ENCODE data around the gene ETS1. TPM values are rescaled to one million over a fixed set of nuclear protein-coding genes. Genes with fewer than 3 reads are reported as not detected.

Gene ETS1
- total RNA-seq, 4 donors from 2014 or later: 46.3 to 70.6 (median 57.6) TPM

DNA sequence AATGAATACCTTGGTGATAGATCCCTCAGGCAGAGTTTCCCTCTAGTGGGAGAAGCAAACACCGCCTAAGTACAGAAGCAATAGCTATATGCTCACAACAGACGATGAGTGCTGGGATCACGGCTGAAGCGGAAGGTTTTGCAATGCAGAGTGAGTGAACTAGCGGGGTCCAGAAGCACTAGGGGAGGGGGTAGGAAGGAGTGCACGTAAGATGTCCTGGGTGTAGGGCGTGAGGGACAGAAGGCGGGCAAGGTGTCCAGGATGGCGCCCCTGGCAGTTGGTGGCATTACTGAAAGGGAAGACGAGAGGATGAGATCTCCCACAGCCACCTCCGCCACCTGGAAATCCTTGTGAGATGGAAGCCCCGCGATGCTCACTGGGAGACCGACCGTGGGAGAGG, 81.0 kb downstream of the ETS1 start:
- Histone ChIP-seq H3K27ac (peak overlapping the region in 3 of 4 donors; percentile 52 to 67 (median 66)), H3K36me3 (peaks cover 0 to 9% (median 0%) of the 10 kb centered on the region in 3 donors), H3K4me3 (no peak overlapping the region), H3K4me1 (peaks cover 0 to 100% (median 74%) of the 10 kb centered on the region in 4 donors), H3K9me3 (no peaks in the 10 kb centered on the region), H3K27me3 (no peaks in the 10 kb centered on the region)
- no peak for DNase-seq (ENCODE audit: low spot score in 2 of 2)
- WGBS, 2 donors: 95 to 97% methylated on average over 15 of the region's 15 CpGs
- TF ChIP-seq EP300 (IDR thresholded peaks at IDR 0.05) (no peak), POLR2A (IDR thresholded peaks at IDR 0.05) (no peak)
- TF ChIP-seq, protein P1, sequence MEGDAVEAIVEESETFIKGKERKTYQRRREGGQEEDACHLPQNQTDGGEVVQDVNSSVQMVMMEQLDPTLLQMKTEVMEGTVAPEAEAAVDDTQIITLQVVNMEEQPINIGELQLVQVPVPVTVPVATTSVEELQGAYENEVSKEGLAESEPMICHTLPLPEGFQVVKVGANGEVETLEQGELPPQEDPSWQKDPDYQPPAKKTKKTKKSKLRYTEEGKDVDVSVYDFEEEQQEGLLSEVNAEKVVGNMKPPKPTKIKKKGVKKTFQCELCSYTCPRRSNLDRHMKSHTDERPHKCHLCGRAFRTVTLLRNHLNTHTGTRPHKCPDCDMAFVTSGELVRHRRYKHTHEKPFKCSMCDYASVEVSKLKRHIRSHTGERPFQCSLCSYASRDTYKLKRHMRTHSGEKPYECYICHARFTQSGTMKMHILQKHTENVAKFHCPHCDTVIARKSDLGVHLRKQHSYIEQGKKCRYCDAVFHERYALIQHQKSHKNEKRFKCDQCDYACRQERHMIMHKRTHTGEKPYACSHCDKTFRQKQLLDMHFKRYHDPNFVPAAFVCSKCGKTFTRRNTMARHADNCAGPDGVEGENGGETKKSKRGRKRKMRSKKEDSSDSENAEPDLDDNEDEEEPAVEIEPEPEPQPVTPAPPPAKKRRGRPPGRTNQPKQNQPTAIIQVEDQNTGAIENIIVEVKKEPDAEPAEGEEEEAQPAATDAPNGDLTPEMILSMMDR (IDR thresholded peaks at IDR 0.05): no peak

DNA sequence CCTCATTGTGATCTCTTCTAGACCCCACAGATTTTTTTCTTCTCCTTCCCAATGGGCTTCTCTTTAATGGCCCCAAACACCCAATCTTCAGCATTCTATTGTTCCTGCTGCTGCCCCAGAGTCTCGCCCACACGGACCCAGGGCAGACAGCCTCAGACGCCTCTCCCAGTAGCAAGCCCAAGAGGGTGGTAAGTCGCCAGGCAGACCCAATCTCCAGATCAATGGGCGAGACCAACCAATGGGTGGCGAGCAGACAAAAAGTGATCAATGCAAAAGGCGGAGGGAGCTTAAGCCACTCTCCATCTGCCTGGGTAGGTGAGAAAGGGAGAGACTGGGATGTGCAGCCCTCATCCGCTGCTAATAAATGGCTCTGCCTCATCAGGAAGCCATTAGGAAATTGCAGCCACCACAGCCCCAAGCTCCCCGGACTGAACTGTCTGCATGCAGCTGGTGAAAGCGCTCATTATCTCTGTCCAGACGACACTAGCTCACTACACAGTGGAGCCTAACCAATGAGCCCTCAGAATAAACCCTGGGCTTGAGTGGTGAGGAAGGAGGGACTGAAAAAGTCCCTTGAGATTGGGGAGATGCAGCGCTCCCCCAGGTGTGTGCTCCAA, 81.8 kb downstream of the ETS1 start:
- H3K4me1 ChIP-seq: peaks cover 0 to 100% (median 77%) of the 10 kb centered on the region in 4 donors

DNA sequence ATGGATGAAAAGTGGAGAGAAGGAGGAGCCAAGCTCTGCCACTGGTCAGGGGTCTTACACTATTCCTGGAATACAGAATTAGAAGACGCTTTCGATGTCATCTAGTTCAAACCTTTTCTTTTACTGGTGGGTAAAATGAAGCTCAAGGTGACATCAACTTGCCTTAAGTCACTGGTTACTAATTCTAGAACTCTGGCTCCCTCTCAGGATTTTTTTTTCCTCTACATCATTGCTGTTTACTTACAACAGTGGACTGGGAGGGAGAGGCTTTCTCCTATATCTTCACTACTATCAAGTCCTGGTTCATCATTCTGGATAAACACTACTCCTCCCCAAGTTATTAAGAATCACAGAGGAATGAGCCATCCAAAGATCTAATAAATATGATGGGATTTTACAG, 82.9 kb downstream of the ETS1 start:
- Histone ChIP-seq H3K4me1 (peaks cover 0 to 100% (median 80%) of the 10 kb centered on the region in 4 donors), H3K27ac (no peak overlapping the region)

More for the DNA sequence above, 81.8 kb downstream of the ETS1 start:
- TF ChIP-seq POLR2A (IDR thresholded peaks at IDR 0.05) (no peak), EP300 (IDR thresholded peaks at IDR 0.05) (no peak)
- TF ChIP-seq, protein P1 (IDR thresholded peaks at IDR 0.05): no peak
- Histone ChIP-seq H3K9me3 (no peaks in the 10 kb centered on the region), H3K4me3 (no peak overlapping the region), H3K27me3 (no peaks in the 10 kb centered on the region), H3K36me3 (peaks cover 0 to 9% (median 0%) of the 10 kb centered on the region in 3 donors), H3K27ac (no peak overlapping the region)
- WGBS, 2 donors: 79 to 84% methylated on average over 12 of the region's 12 CpGs
- no peak for DNase-seq (ENCODE audit: low spot score in 2 of 2)

DNA sequence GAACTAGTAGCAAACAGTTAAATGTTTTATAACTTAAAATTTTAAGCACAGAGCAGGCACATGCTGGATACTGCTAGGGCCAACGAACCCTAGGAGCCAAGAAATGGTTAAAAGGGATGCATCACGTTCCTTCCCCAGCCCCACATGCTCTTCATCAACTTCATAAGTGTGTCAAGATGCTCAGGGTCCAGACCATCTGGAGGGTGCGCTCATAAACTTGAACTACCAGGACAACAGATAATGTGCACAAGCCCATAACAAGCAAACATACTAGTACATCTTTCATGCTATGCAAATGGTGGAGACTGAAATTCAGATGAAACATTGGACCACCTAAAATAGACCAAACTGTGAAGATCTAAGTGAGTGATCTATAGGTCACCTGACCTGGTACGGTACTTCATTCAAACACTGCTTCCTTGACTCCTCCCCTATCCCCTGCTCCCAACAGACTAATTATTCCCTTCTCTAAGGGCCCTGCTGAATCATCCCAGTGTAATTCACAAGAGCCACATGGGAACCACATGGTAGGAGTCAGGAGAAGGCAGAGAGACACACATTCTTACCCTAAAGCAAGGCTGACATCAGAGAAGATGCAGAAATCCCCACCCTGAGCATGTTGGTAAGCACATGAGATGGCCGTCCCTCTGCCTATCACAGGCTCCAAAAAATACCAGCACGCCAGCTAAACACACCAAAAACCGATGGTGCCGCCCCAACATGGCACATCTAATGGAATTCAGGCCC, 83.9 kb downstream of the ETS1 start:
- peaks cover 0 to 100% (median 73%) of the 10 kb centered on the region in 4 donors for H3K4me1 ChIP-seq
- TF ChIP-seq EP300 (IDR thresholded peaks at IDR 0.05) (no peak), POLR2A (IDR thresholded peaks at IDR 0.05) (no peak)
- TF ChIP-seq, protein P1 (IDR thresholded peaks at IDR 0.05): no peak
- no peaks in the 10 kb centered on the region for H3K27me3 ChIP-seq
- peak overlapping the region in 1 of 4 donors; percentile 8 for H3K27ac ChIP-seq
- WGBS, 2 donors: 77 to 84% methylated on average over 8 of the region's 8 CpGs
- peaks cover 0 to 9% (median 0%) of the 10 kb centered on the region in 3 donors for H3K36me3 ChIP-seq
- no peak overlapping the region for H3K4me3 ChIP-seq
- DNase-seq (ENCODE audit: low spot score in 2 of 2): no peak
- H3K9me3 ChIP-seq: no peaks in the 10 kb centered on the region

More for the DNA sequence above, 82.9 kb downstream of the ETS1 start:
- Histone ChIP-seq H3K36me3 (peaks cover 0 to 9% (median 0%) of the 10 kb centered on the region in 3 donors), H3K4me3 (no peak overlapping the region), H3K27me3 (no peaks in the 10 kb centered on the region), H3K9me3 (no peaks in the 10 kb centered on the region)
- WGBS, 2 donors: 91 to 92% methylated on average over 2 of the region's 2 CpGs
- no peak for DNase-seq (ENCODE audit: low spot score in 2 of 2)
- TF ChIP-seq EP300 (IDR thresholded peaks at IDR 0.05) (no peak), POLR2A (IDR thresholded peaks at IDR 0.05) (no peak)
- TF ChIP-seq, protein P1 (IDR thresholded peaks at IDR 0.05): no peak

DNA sequence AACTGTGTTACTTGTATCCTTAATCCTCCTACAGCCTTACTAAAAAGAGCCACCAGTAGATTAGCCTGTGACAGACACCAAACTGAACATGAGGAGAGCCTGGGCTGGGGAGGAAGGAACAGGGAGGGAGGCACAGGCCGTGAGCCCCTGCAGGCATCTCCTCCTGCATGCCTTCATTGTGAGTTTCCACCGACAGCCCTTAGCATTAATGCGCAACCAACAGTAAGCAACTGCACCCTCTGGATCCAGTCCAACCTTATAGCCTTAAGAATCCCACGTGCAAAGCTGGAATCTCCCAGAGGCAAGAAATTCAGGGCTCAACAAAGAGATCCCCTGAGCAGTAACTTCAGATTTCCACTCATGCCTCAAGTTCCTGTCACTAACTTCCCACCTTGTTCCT, 84.6 kb downstream of the ETS1 start:
- H3K36me3 ChIP-seq: peaks cover 0 to 9% (median 0%) of the 10 kb centered on the region in 3 donors
- H3K9me3 ChIP-seq: no peaks in the 10 kb centered on the region
- WGBS, 2 donors: 47 to 59% methylated on average over 4 of the region's 4 CpGs
- H3K4me3 ChIP-seq: no peak overlapping the region
- no peak for DNase-seq (ENCODE audit: low spot score in 2 of 2)
- peak overlapping the region in 2 of 4 donors; percentile 20 to 23 for H3K27ac ChIP-seq
- H3K27me3 ChIP-seq: no peaks in the 10 kb centered on the region
- peaks cover 0 to 100% (median 72%) of the 10 kb centered on the region in 4 donors for H3K4me1 ChIP-seq
- TF ChIP-seq, protein P1 (IDR thresholded peaks at IDR 0.05): no peak
- TF ChIP-seq EP300 (IDR thresholded peaks at IDR 0.05) (no peak), POLR2A (IDR thresholded peaks at IDR 0.05) (no peak)
